Stimulated activated CD8-positive, alpha-beta memory T cell treated with anti-CD3 and anti-CD28 coated beads, Interleukin-2, amount 100 ng/mL, for 48 hours (primary cell): ENCODE data around the gene DIS3L2.

Experiments used
- DNase-seq, 2 donors: peaks; one replicate each; pipeline ENCODE4 v3.0.0-alpha.2; 2020; ENCODE audit warnings: low read depth in 2 of 2

Gene DIS3L2

GRCh38 chr2:232053777-232054176 is 92.3 kb downstream of the DIS3L2 start:
- DNase-seq: no peak

GRCh38 chr2:232058063-232058877 is 96.8 kb downstream of the DIS3L2 start:
- DNase-seq: no peak

GRCh38 chr2:232058931-232059330 is 97.4 kb downstream of the DIS3L2 start:
- no peak for DNase-seq

- DNase-seq: no peak
These were observed 99.8 kb downstream of the DIS3L2 start for GRCh38 chr2:232061265-232061664.

GRCh38 chr2:232073026-232073425 is 111.5 kb downstream of the DIS3L2 start:
- DNase-seq: no peak

GRCh38 chr2:232073699-232074098 is 112.2 kb downstream of the DIS3L2 start:
- DNase-seq: no peak

GRCh38 chr2:232075080-232075479 is 113.6 kb downstream of the DIS3L2 start:
- no peak for DNase-seq

GRCh38 chr2:232075859-232076258 is 114.3 kb downstream of the DIS3L2 start:
- DNase-seq: no peak

- no peak for DNase-seq
These were observed 114.8 kb downstream of the DIS3L2 start for GRCh38 chr2:232076272-232076671.

- no peak for DNase-seq
These were observed 115.2 kb downstream of the DIS3L2 start for GRCh38 chr2:232076736-232077135.

- DNase-seq: no peak
These were observed 123.7 kb downstream of the DIS3L2 start for GRCh38 chr2:232085164-232085563.

GRCh38 chr2:232085826-232086425 is 124.4 kb downstream of the DIS3L2 start:
- no peak for DNase-seq

- no peak for DNase-seq
These were observed 127.3 kb downstream of the DIS3L2 start for GRCh38 chr2:232088771-232089170.

GRCh38 chr2:232094201-232094600 is 132.7 kb downstream of the DIS3L2 start:
- no peak for DNase-seq

GRCh38 chr2:232094883-232095282 is 133.4 kb downstream of the DIS3L2 start:
- no peak for DNase-seq

GRCh38 chr2:232097260-232097659 is 135.7 kb downstream of the DIS3L2 start:
- DNase-seq: no peak

GRCh38 chr2:232097758-232098157 is 136.2 kb downstream of the DIS3L2 start:
- no peak for DNase-seq

- DNase-seq: no peak
These were observed 140.9 kb downstream of the DIS3L2 start for GRCh38 chr2:232102380-232102779.

- DNase-seq: no peak
These were observed 141.7 kb downstream of the DIS3L2 start for GRCh38 chr2:232103140-232103737.

- DNase-seq: no peak
These were observed 142.6 kb downstream of the DIS3L2 start for GRCh38 chr2:232104076-232104646.

GRCh38 chr2:232111551-232111950 is 150.0 kb downstream of the DIS3L2 start:
- no peak for DNase-seq

GRCh38 chr2:232113821-232114220 is 152.3 kb downstream of the DIS3L2 start:
- no peak for DNase-seq
